Endothelial cell of umbilical vein (primary cell): Measurements from ENCODE around the gene TIMP4. TPM values are rescaled to one million over a fixed set of nuclear protein-coding genes. Genes with fewer than 3 reads are reported as not detected.

Experiments used
- BruUV-seq: library from RNA; stranded (reverse); fragments of 400-500 nt; replicated peaks from 2 replicates; lab custom pipeline; 2021; lab: Mats Ljungman, UMichigan
- CTCF ChIA-PET: fragments of 300-600, 350-600 bp; sonication (Branson Sonifier 250); formaldehyde crosslinking; loops from one replicate; lab custom pipeline; 2021; ENCODE audit warnings: antibody characterized with exemption, inconsistent platforms; lab: Charles Lee
- POLR2A ChIA-PET: fragments of 300-600, 350-600 bp; sonication (Branson Sonifier 250); formaldehyde crosslinking; loops from one replicate; lab custom pipeline; 2021; ENCODE audit warnings: antibody characterized with exemption, inconsistent platforms; lab: Charles Lee
- DNase-seq: peaks from one replicate; pipeline ENCODE4 v3.0.0-alpha.2; 2011; ENCODE audit warnings: low read depth, low spot score
- FAIRE-seq: peaks from 2 replicates; lab custom pipeline; 2011; peaks lifted over from hg19 to GRCh38; lab: Jason Lieb, UNC
- H2AFZ ChIP-seq: 2 replicates; pipeline ENCODE4 v1.6.0; 2012; ENCODE audit warnings: low read depth, low read length, control low read depth, inconsistent platforms
- H3K27ac ChIP-seq: 2 replicates; pipeline ENCODE4 v1.5.1; 2011; ENCODE audit warnings: low read depth, mild to moderate bottlenecking, control low read depth, low read length, moderate library complexity; ENCODE audit not compliant: insufficient read depth
- H3K27me3 ChIP-seq, 2 experiments: 2 replicates each; pipeline versions ENCODE4 v1.6.0 to v1.6.1; 2011; ENCODE audit warnings: low read length in 2 of 2, mixed read lengths in 1 of 2; ENCODE audit not compliant: control insufficient read depth in 2 of 2, insufficient read depth in 2 of 2
- H3K36me3 ChIP-seq, 2 experiments: 2 replicates in 1 of 2; 3 replicates in 1 of 2; pipeline ENCODE4 v1.5.1; 2011; ENCODE audit warnings: low read length in 2 of 2, mild to moderate bottlenecking in 1 of 2, moderate library complexity in 1 of 2; ENCODE audit not compliant: control insufficient read depth in 2 of 2, insufficient read depth in 2 of 2; ENCODE audit errors: extremely low read depth in 1 of 2
- H3K4me1 ChIP-seq: 3 replicates; pipeline ENCODE4 v1.5.1; 2011; ENCODE audit warnings: mild to moderate bottlenecking, low read length; ENCODE audit not compliant: control insufficient read depth, insufficient read depth; ENCODE audit errors: extremely low read depth
- H3K4me2 ChIP-seq: 2 replicates; pipeline ENCODE4 v1.6.1; 2011; ENCODE audit warnings: low read length, control low read depth, mixed read lengths; ENCODE audit not compliant: insufficient read depth
- H3K4me3 ChIP-seq, 3 experiments: fragments of 200-600 bp in 1 of 3; sonication (generic), shearing (Covaris generic) in 1 of 3; replicated peaks in 1 of 3; 2 replicates each; pipeline ENCODE4 v1.5.1; 2011 to 2016; ENCODE audit warnings: control low read depth in 3 of 3, low read length in 3 of 3, mild to moderate bottlenecking in 2 of 3, inconsistent platforms in 1 of 3, low read depth in 1 of 3, moderate library complexity in 1 of 3; ENCODE audit not compliant: insufficient read depth in 1 of 3
- H3K79me2 ChIP-seq: 2 replicates; pipeline ENCODE4 v1.6.0; 2012; ENCODE audit warnings: low read length, inconsistent platforms; ENCODE audit not compliant: control insufficient read depth, insufficient read depth
- H3K9ac ChIP-seq: replicated peaks from 2 replicates; pipeline ENCODE3; 2011; ENCODE audit warnings: low read length, control low read depth; ENCODE audit not compliant: insufficient read depth; ENCODE audit errors: extremely low read depth
- H3K9me1 ChIP-seq: replicated peaks from 3 replicates; pipeline ENCODE4 v1.6.0; 2011; ENCODE audit warnings: mild to moderate bottlenecking, low read length; ENCODE audit not compliant: control insufficient read depth, insufficient read depth; ENCODE audit errors: extremely low read depth
- H3K9me3 ChIP-seq: replicated peaks from 2 replicates; pipeline ENCODE4 v1.5.1; 2012; ENCODE audit warnings: low read length, inconsistent platforms; ENCODE audit not compliant: control insufficient read depth, insufficient read depth
- H4K20me1 ChIP-seq: replicated peaks from 2 replicates; pipeline ENCODE3; 2011; ENCODE audit warnings: mild to moderate bottlenecking, low read length; ENCODE audit not compliant: control insufficient read depth, insufficient read depth; ENCODE audit errors: extremely low read depth
- CTCF ChIP-seq, 2 donors: IDR thresholded peaks; 1 replicate in 1 of 2; 2 replicates in 1 of 2; pipeline ENCODE4 v1.5.1; 2011; ENCODE audit warnings: low read length in 2 of 2, mild to moderate bottlenecking in 2 of 2, moderate library complexity in 2 of 2, control low read depth in 1 of 2, inconsistent platforms in 1 of 2, low read depth in 1 of 2; ENCODE audit not compliant: insufficient read depth in 1 of 2; ENCODE audit errors: extremely low read depth in 1 of 2
- EZH2 ChIP-seq: IDR thresholded peaks from 2 replicates; pipeline ENCODE4 v1.6.1; 2012; ENCODE audit warnings: borderline replicate concordance, low read depth, mild to moderate bottlenecking, moderate library complexity, low read length, inconsistent platforms; ENCODE audit not compliant: severe bottlenecking
- FOS ChIP-seq: IDR thresholded peaks from 2 replicates; pipeline ENCODE4 v1.6.1; 2011; ENCODE audit warnings: mild to moderate bottlenecking, low read length, moderate library complexity, borderline replicate concordance; ENCODE audit not compliant: insufficient read depth
- GATA2 ChIP-seq: IDR thresholded peaks from 2 replicates; pipeline ENCODE4 v1.7.0; 2011; ENCODE audit warnings: low read depth, mild to moderate bottlenecking, moderate library complexity, mixed read lengths, low read length; ENCODE audit not compliant: insufficient read length, insufficient read depth
- JUN ChIP-seq: IDR thresholded peaks from 2 replicates; pipeline ENCODE4 v1.6.1; 2011; ENCODE audit warnings: borderline replicate concordance, low read depth; ENCODE audit not compliant: insufficient read length, insufficient read depth
- MAX ChIP-seq: IDR thresholded peaks from 2 replicates; pipeline ENCODE4 v1.6.1; 2011; ENCODE audit not compliant: insufficient read depth, insufficient read length
- MYC ChIP-seq: IDR thresholded peaks from one replicate; pipeline ENCODE4 v1.6.1; 2011; ENCODE audit warnings: mild to moderate bottlenecking, low read depth, low read length
- POLR2A ChIP-seq: IDR thresholded peaks from 2 replicates; pipeline ENCODE4 v1.6.1; 2012; ENCODE audit warnings: low read depth, mild to moderate bottlenecking, control low read depth, low read length
- POLR2AphosphoS5 ChIP-seq: IDR thresholded peaks from 2 replicates; pipeline ENCODE4 v1.6.1; 2012; ENCODE audit warnings: low read depth, mild to moderate bottlenecking, control low read depth, low read length, moderate library complexity; ENCODE audit not compliant: insufficient read depth
- dilution Hi-C: fragments of 300-500 bp; cut with MboI; formaldehyde crosslinking; loops from one replicate; pipeline ENCODE4 v1.15.0; 2019; ENCODE audit warnings: low sequenced_read_pairs; ENCODE audit not compliant: extremely low pct_ligation_motif_present
- intact Hi-C: fragments of 100-400 bp; cut with micrococcal nuclease; formaldehyde crosslinking; loops from one replicate; pipeline ENCODE4 v1.10.0; 2022
- polyA plus RNA-seq, 4 experiments: library from polyadenylated mRNA; depleted of rRNA in 3 of 4; stranded (reverse) in 3 of 4; unstranded in 1 of 4; fragments of >200 nt; gene quantifications; 2 replicates each; pipeline versions ENCODE4 v1.2.1 to v1.2.3, GENCODE V29; 2011 to 2012; ENCODE audit warnings: missing spikeins in 1 of 4
- total RNA-seq: library from RNA; stranded (reverse); gene quantifications from 2 replicates; pipeline ENCODE4 v1.2.3, GENCODE V29; 2021

TIMP4 gene
- total and polyA plus RNA-seq, 2 donors (not counting 3 experiments of a cell fraction or from before 2014, with no cell fraction given) = 0.07 to 0.40 TPM

- H3K9ac ChIP-seq = no peak overlapping the region
- intact Hi-C loops = loop anchor here (5.0 kb wide), 1 partner anchor 158 kb away; no protein-coding TSS in a partner anchor
Observed at GRCh38 chr3:12194209-12194608, 35.5 kb upstream of the TIMP4 start.

DNA sequence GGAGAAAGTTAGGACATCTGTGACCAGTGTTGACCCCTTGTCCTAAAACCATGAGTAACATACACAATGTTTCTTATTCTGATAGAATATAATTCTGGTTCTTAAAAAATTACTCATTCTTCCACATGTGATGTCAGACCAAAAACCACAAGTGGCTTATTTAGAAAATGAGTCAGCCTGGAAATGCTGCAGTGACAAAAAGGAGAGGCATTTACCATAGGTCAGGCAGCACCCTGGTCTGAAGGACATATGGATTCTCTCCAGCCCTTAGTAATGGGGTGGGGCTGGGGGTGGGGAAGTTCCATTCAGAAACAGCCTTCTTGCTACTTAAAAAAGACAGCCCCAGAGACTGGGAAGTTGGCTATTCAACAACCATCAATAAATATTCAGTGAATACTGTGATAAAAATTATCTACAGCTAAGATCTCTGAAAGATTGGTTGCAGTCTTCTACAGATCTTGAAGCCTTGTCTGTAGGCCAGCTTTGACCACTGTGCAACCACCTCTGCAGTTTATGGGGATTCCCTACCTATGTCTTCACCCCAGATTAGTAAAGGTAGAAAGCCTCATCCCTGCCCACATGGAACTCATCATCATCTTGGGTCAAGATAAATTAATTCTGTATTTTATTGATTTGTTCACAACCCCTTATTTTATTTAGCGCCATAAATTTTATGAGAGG, 34.9 kb upstream of the TIMP4 start:
- H3K9me1 ChIP-seq = no peaks in the 10 kb centered on the region
- H3K27ac ChIP-seq = peak overlapping the region; percentile 84
- H4K20me1 ChIP-seq = no peaks in the 10 kb centered on the region
- no peaks in the 10 kb centered on the region for H3K36me3 ChIP-seq
- H3K9me3 ChIP-seq = no peaks in the 10 kb centered on the region
- CTCF ChIA-PET = interaction anchor here (0.8 kb wide), 1 partner anchor 16 kb away, joined by 4 read pairs; no protein-coding TSS in a partner anchor
- no peak overlapping the region for H3K4me3 ChIP-seq
- H3K27me3 ChIP-seq = no peaks in the 10 kb centered on the region
- peak; percentile 79 for DNase-seq
- FAIRE-seq = peak; percentile 90
- H3K9ac ChIP-seq = no peak overlapping the region
- intact Hi-C loops = loop anchor here (1.0 to 5.0 kb wide), 3 partner anchors 13 to 212 kb away; no protein-coding TSS in a partner anchor
- no peak overlapping the region for H2AFZ ChIP-seq
- peaks cover 23% of the 10 kb centered on the region for H3K4me1 ChIP-seq
- TF ChIP-seq EZH2 (no peak), POLR2AphosphoS5 (peak; percentile 68), POLR2A (no peak), FOS (peak; percentile 97), CTCF (IDR thresholded peaks at IDR 0.05; ENCODE audit: extremely low read depth in 1 of 2, insufficient read depth in 1 of 2, low read depth in 1 of 2, low read length in 2 of 2) (no peak), GATA2 (peak; percentile 28), JUN (peak; percentile 83), MYC (no peak), MAX (no peak)
- dilution Hi-C loops = no loop called here
- POLR2A ChIA-PET = no interaction called here
- no peaks in the 10 kb centered on the region for H3K79me2 ChIP-seq
- peak overlapping the region; percentile 43 for H3K4me2 ChIP-seq
- no TSS peak for BruUV-seq

More at GRCh38 chr3:12194209-12194608, 35.5 kb upstream of the TIMP4 start:
- H3K9me1 ChIP-seq = no peaks in the 10 kb centered on the region
- TF ChIP-seq POLR2A = no peak
- TF ChIP-seq EZH2 = no peak
- no peak for TF ChIP-seq GATA2
- no peak for TF ChIP-seq POLR2AphosphoS5
- H3K79me2 ChIP-seq = no peaks in the 10 kb centered on the region
- no peak overlapping the region for H2AFZ ChIP-seq
- no peaks in the 10 kb centered on the region for H3K9me3 ChIP-seq
- POLR2A ChIA-PET = no interaction called here
- DNase-seq = peak; percentile 34
- CTCF ChIA-PET = interaction anchor here (0.8 to 1.2 kb wide), 2 partner anchors 16 to 286 kb away, joined by 4 to 5 read pairs; no protein-coding TSS in a partner anchor
- H3K27ac ChIP-seq = no peak overlapping the region
- no peaks in the 10 kb centered on the region for H3K27me3 ChIP-seq
- no peak overlapping the region for H3K4me2 ChIP-seq
- H3K4me1 ChIP-seq = peaks cover 23% of the 10 kb centered on the region
- no peak overlapping the region for H3K4me3 ChIP-seq
- no TSS peak for BruUV-seq
- no peaks in the 10 kb centered on the region for H4K20me1 ChIP-seq
- no peak for FAIRE-seq
- dilution Hi-C loops = no loop called here
- H3K36me3 ChIP-seq = no peaks in the 10 kb centered on the region
